H1 (cell line): ENCODE measurements around the gene C3. TPM values are rescaled to one million over a fixed set of nuclear protein-coding genes. Genes with fewer than 3 reads are reported as not detected.

Source experiments
- CTCF ChIA-PET: fragments of 300-600 bp; sonication (Branson Sonifier 250); formaldehyde crosslinking; loops from one replicate; lab custom pipeline; 2021; ENCODE audit not compliant: partially characterized antibody; lab: Charles Lee
- POLR2A ChIA-PET: fragments of 300-600 bp; sonication (Branson Sonifier 250); formaldehyde crosslinking; loops from one replicate; lab custom pipeline; 2021; ENCODE audit warnings: inconsistent platforms; ENCODE audit not compliant: partially characterized antibody; lab: Charles Lee
- DNase-seq, 2 experiments: peaks; one replicate each; pipeline versions ENCODE4 v3.0.0 to v3.0.0-alpha.2; 2010 to 2022; ENCODE audit warnings: low spot score in 2 of 2, low read depth in 1 of 2, mixed read lengths in 1 of 2
- FAIRE-seq: peaks from 2 replicates; lab custom pipeline; 2011; peaks lifted over from hg19 to GRCh38; lab: Jason Lieb, UNC
- H2AFZ ChIP-seq: 2 replicates; pipeline ENCODE4 v1.8.1; 2012; ENCODE audit warnings: low read length, inconsistent platforms
- H2AK5ac ChIP-seq: 2 replicates; pipeline ENCODE4 v1.6.1; 2013; ENCODE audit warnings: low read depth, low read length
- H2BK120ac ChIP-seq: replicated peaks from 2 replicates; pipeline ENCODE3; 2013; ENCODE audit warnings: low read depth, low read length, inconsistent platforms
- H2BK12ac ChIP-seq: 2 replicates; pipeline ENCODE4 v1.6.1; 2013; ENCODE audit warnings: low read depth, low read length
- H2BK15ac ChIP-seq: 2 replicates; pipeline ENCODE4 v1.6.1; 2013; ENCODE audit warnings: low read length
- H2BK20ac ChIP-seq: 2 replicates; pipeline ENCODE4 v1.6.1; 2013; ENCODE audit warnings: low read length
- H2BK5ac ChIP-seq: 2 replicates; pipeline ENCODE4 v1.6.1; 2013; ENCODE audit warnings: low read depth, low read length
- H3K14ac ChIP-seq: 2 replicates; pipeline ENCODE4 v1.6.1; 2013; ENCODE audit warnings: inconsistent platforms; ENCODE audit not compliant: insufficient read length
- H3K18ac ChIP-seq: 2 replicates; pipeline ENCODE4 v1.6.1; 2013; ENCODE audit warnings: low read length; ENCODE audit errors: extremely low read depth
- H3K23ac ChIP-seq: 2 replicates; pipeline ENCODE4 v1.6.1; 2013; ENCODE audit warnings: inconsistent platforms; ENCODE audit not compliant: insufficient read length
- H3K23me2 ChIP-seq: 2 replicates; pipeline ENCODE4 v1.6.1; 2013; ENCODE audit warnings: low read depth, low read length
- H3K27ac ChIP-seq: 2 replicates; pipeline ENCODE4 v1.6.1; 2011; ENCODE audit warnings: low read depth, low read length, inconsistent platforms
- H3K27me3 ChIP-seq, 4 experiments: replicated peaks in 1 of 4; 1 replicate in 1 of 4; 2 replicates in 3 of 4; pipeline versions ENCODE4 v1.6.1 to v1.8.1; 2011 to 2013; ENCODE audit warnings: low read length in 3 of 4, mild to moderate bottlenecking in 3 of 4, inconsistent platforms in 2 of 4, mixed read lengths in 2 of 4, moderate library complexity in 1 of 4; ENCODE audit not compliant: control insufficient read depth in 3 of 4, insufficient read depth in 3 of 4; ENCODE audit errors: extremely low read depth in 1 of 4
- H3K36me3 ChIP-seq, 4 experiments: 2 replicates each; pipeline versions ENCODE4 v1.6.1 to v1.8.1; 2011 to 2013; ENCODE audit warnings: mild to moderate bottlenecking in 4 of 4, low read length in 3 of 4, moderate library complexity in 2 of 4, control low read depth in 1 of 4, inconsistent platforms in 1 of 4; ENCODE audit not compliant: insufficient read depth in 4 of 4, control insufficient read depth in 2 of 4
- H3K4ac ChIP-seq: replicated peaks from 2 replicates; pipeline ENCODE3; 2013; ENCODE audit warnings: low read length, low read depth, mixed read lengths, inconsistent platforms; ENCODE audit not compliant: insufficient read length
- H3K4me1 ChIP-seq, 4 experiments: replicated peaks in 1 of 4; 1 replicate in 1 of 4; 2 replicates in 3 of 4; pipeline versions ENCODE4 v1.6.1 to v1.8.1; 2011 to 2013; ENCODE audit warnings: low read length in 3 of 4, inconsistent platforms in 2 of 4, mixed read lengths in 1 of 4; ENCODE audit not compliant: insufficient read depth in 4 of 4, control insufficient read depth in 3 of 4
- H3K4me2 ChIP-seq, 2 experiments: 2 replicates each; pipeline versions ENCODE4 v1.6.1 to v1.8.1; 2011 to 2013; ENCODE audit warnings: low read depth in 2 of 2, low read length in 2 of 2, control low read depth in 1 of 2, inconsistent platforms in 1 of 2, mild to moderate bottlenecking in 1 of 2; ENCODE audit not compliant: insufficient read depth in 1 of 2
- H3K4me3 ChIP-seq, 4 experiments: fragments of 200-600, 300-600 bp in 1 of 4; sonication (generic), shearing (Covaris generic), sonication (Bioruptor Twin) in 1 of 4; 2 replicates each; pipeline versions ENCODE4 v1.5.1 to v1.8.1; 2011 to 2016; ENCODE audit warnings: low read length in 4 of 4, low read depth in 3 of 4, control low read depth in 2 of 4, inconsistent platforms in 2 of 4, mild to moderate bottlenecking in 2 of 4, mixed read lengths in 1 of 4, moderate library complexity in 1 of 4; ENCODE audit not compliant: insufficient read depth in 2 of 4; ENCODE audit errors: extremely low read depth in 1 of 4
- H3K56ac ChIP-seq: replicated peaks from 2 replicates; pipeline ENCODE3; 2013; ENCODE audit warnings: low read depth, mild to moderate bottlenecking, mixed read lengths, low read length, inconsistent platforms; ENCODE audit not compliant: insufficient read length
- H3K79me1 ChIP-seq: 2 replicates; pipeline ENCODE4 v1.6.1; 2013; ENCODE audit warnings: low read depth, low read length, control low read depth
- H3K79me2 ChIP-seq, 2 experiments: 2 replicates each; pipeline versions ENCODE4 v1.6.1 to v1.8.1; 2012 to 2013; ENCODE audit warnings: low read length in 2 of 2, mild to moderate bottlenecking in 2 of 2, inconsistent platforms in 1 of 2; ENCODE audit not compliant: insufficient read depth in 2 of 2, control insufficient read depth in 1 of 2
- H3K9ac ChIP-seq, 4 experiments: replicated peaks in 1 of 4; 1 replicate in 1 of 4; 2 replicates in 3 of 4; pipeline versions ENCODE4 v1.6.1 to v1.8.1; 2011 to 2013; ENCODE audit warnings: low read depth in 3 of 4, low read length in 3 of 4, control low read depth in 2 of 4, mild to moderate bottlenecking in 2 of 4, moderate library complexity in 2 of 4, inconsistent platforms in 1 of 4; ENCODE audit errors: extremely low read depth in 1 of 4
- H3K9me3 ChIP-seq, 2 experiments: 2 replicates each; pipeline versions ENCODE4 v1.6.1 to v1.8.1; 2012 to 2013; ENCODE audit warnings: mild to moderate bottlenecking in 2 of 2, moderate library complexity in 2 of 2, control low read depth in 1 of 2, inconsistent platforms in 1 of 2, low read depth in 1 of 2, low read length in 1 of 2, mixed read lengths in 1 of 2; ENCODE audit not compliant: insufficient read depth in 2 of 2
- H4K20me1 ChIP-seq, 2 experiments: replicated peaks in 1 of 2; 2 replicates each; pipeline versions ENCODE3 to v1.8.1; 2011 to 2013; ENCODE audit warnings: inconsistent platforms in 2 of 2, low read length in 2 of 2, mild to moderate bottlenecking in 1 of 2; ENCODE audit not compliant: insufficient read depth in 2 of 2, control insufficient read depth in 1 of 2
- H4K5ac ChIP-seq: 2 replicates; pipeline ENCODE4 v1.6.1; 2013; ENCODE audit warnings: low read length, low read depth, mixed read lengths, inconsistent platforms; ENCODE audit not compliant: insufficient read length
- H4K8ac ChIP-seq: 2 replicates; pipeline ENCODE4 v1.8.0; 2013; ENCODE audit warnings: mild to moderate bottlenecking, moderate library complexity, low read length, inconsistent platforms; ENCODE audit not compliant: insufficient read depth; ENCODE audit errors: extremely low read depth
- H4K91ac ChIP-seq: replicated peaks from 2 replicates; pipeline ENCODE3; 2013; ENCODE audit warnings: low read length, mixed read lengths, inconsistent platforms; ENCODE audit not compliant: insufficient read length
- BRCA1 ChIP-seq: IDR thresholded peaks from 2 replicates; pipeline ENCODE4 v1.6.1; 2012; ENCODE audit warnings: low read depth, low read length, improper control_type of control experiment
- CHD2 ChIP-seq: IDR thresholded peaks from 2 replicates; pipeline ENCODE4 v1.6.1; 2012; ENCODE audit warnings: low read length, improper control_type of control experiment
- KDM5A ChIP-seq: fragments of 200-600 bp; IDR thresholded peaks from 2 replicates; pipeline ENCODE4 v1.7.1; 2012; ENCODE audit warnings: mild to moderate bottlenecking, low read length, inconsistent platforms, mixed read lengths
- PHF8 ChIP-seq: fragments of 200-600 bp; sonication (generic); conservative IDR thresholded peaks from 2 replicates; pipeline ENCODE4 v1.7.1; 2012; ENCODE audit warnings: low read depth, mild to moderate bottlenecking, inconsistent platforms, low read length, moderate library complexity
- SP1 ChIP-seq: IDR thresholded peaks from 2 replicates; pipeline ENCODE4 v1.6.1; 2011; ENCODE audit warnings: low read depth, low read length
- SP2 ChIP-seq: IDR thresholded peaks from 2 replicates; pipeline ENCODE4 v1.6.1; 2012; ENCODE audit warnings: mild to moderate bottlenecking, low read length, inconsistent platforms
- TBP ChIP-seq: IDR thresholded peaks from 2 replicates; pipeline ENCODE4 v1.6.1; 2011; ENCODE audit warnings: low read depth, low read length, improper control_type of control experiment
- WGBS, 2 experiments: shearing (Covaris generic) in 1 of 2; methylation state at CpG; one replicate each; pipeline versions ENCODE4 v1.1.6 to v1.1.7; 2013 to 2015; ENCODE audit warnings: low lambda C conversion rate in 2 of 2, mixed read lengths in 2 of 2, inconsistent platforms in 1 of 2, low coverage in 1 of 2, missing lambda C conversion rate in 1 of 2; ENCODE audit not compliant: insufficient replicate concordance in 2 of 2, insufficient coverage in 1 of 2, insufficient read length in 1 of 2; ENCODE audit errors: extremely low coverage in 1 of 2, missing lambda C conversion rate in 1 of 2; 5-methylcytosine and 5-hydroxymethylcytosine counted together
- polyA plus RNA-seq, 7 experiments: library from polyadenylated mRNA; depleted of rRNA in 3 of 7; stranded (reverse) in 5 of 7; unstranded in 2 of 7; fragments of >200 nt in 5 of 7; fragments of 200-250 nt in 2 of 7; gene quantifications; 1 replicate in 5 of 7; 2 replicates in 1 of 7; 4 replicates in 1 of 7; pipeline versions ENCODE4 v1.2.1 to v1.2.3, GENCODE V29; 2011 to 2013; ENCODE audit warnings: missing spikeins in 2 of 7, mixed read lengths in 2 of 7
- total RNA-seq: library from RNA; stranded (reverse); fragmentation: NEBNext Ultra II Directional; extraction: Animal tissue kit (Norgen Biotek cat#: 25700); gene quantifications from 2 replicates; pipeline ENCODE4 v1.2.1, GENCODE V29; 2021
- TF ChIP-seq, protein P1 (sequence below): IDR thresholded peaks from 2 replicates; pipeline ENCODE4 v1.6.1; 2012; ENCODE audit warnings: inconsistent platforms

Gene C3
- total and polyA plus RNA-seq, 2 of the 8 experiments (the other 6 are each of a cell fraction or from before 2014, with no cell fraction given): 6.4 to 12.8 TPM

DNA sequence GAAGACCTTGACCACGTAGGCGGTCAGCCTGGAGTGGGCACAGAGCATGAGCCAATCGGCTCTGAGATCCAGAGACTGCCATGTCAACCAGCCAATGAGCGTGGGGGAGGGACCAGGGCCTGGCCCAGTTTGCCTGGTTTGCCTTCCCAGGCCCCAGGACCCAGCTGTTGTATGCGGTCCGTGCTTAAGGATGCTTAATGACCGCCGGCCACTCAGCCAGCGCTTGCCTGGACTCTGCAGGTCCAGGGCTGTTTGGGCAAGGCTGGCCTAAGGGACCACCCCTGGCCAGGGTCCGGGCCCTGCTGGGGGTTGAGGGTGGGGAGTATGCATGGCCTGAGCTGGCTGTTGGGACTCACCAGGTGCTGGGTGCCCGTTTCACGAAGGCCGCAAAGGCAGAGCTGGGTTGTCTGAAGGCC lies 27.4 kb downstream of the C3 start:
- H3K23me2 ChIP-seq: no peaks in the 10 kb centered on the region
- H4K8ac ChIP-seq: no peak overlapping the region; the same call in 1 of the 2 replicates
- H3K79me2 ChIP-seq: no peaks in the 10 kb centered on the region
- H3K9me3 ChIP-seq: no peaks in the 10 kb centered on the region
- no peak overlapping the region for H2AFZ ChIP-seq
- no peak overlapping the region for H2BK12ac ChIP-seq
- no peak overlapping the region for H4K5ac ChIP-seq
- no peak for DNase-seq
- POLR2A ChIA-PET: no interaction called here
- H4K91ac ChIP-seq: no peak overlapping the region
- no peaks in the 10 kb centered on the region for H3K4me1 ChIP-seq
- H3K23ac ChIP-seq: no peak overlapping the region
- H3K18ac ChIP-seq: no peak overlapping the region
- H3K4me3 ChIP-seq: no peak overlapping the region
- H2BK15ac ChIP-seq: no peak overlapping the region
- H3K79me1 ChIP-seq: no peaks in the 10 kb centered on the region
- CTCF ChIA-PET: no interaction called here
- WGBS, 2 experiments: 80% methylated on average over 13 of the region's 13 CpGs; no CpG with 5 or more reads in 1 of the 2 experiments
- H2AK5ac ChIP-seq: no peak overlapping the region
- no peak overlapping the region for H3K9ac ChIP-seq
- H2BK20ac ChIP-seq: no peak overlapping the region
- no peak overlapping the region for H3K27ac ChIP-seq
- no peak overlapping the region for H3K56ac ChIP-seq
- H2BK120ac ChIP-seq: no peak overlapping the region
- no peak overlapping the region for H2BK5ac ChIP-seq
- TF ChIP-seq SP1: peak; percentile 81
- TF ChIP-seq, protein P1, sequence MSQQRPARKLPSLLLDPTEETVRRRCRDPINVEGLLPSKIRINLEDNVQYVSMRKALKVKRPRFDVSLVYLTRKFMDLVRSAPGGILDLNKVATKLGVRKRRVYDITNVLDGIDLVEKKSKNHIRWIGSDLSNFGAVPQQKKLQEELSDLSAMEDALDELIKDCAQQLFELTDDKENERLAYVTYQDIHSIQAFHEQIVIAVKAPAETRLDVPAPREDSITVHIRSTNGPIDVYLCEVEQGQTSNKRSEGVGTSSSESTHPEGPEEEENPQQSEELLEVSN: no peak
- no peak for TF ChIP-seq PHF8
- 0 out of 2 replicates have a peak, but pooled peaks have one; percentile 42 for TF ChIP-seq CHD2
- no peak for TF ChIP-seq BRCA1
- no peak for TF ChIP-seq KDM5A
- TF ChIP-seq TBP: no peak
- TF ChIP-seq SP2: peak; percentile 37; the same call in 1 of the 2 replicates
- TF ChIP-seq, all 59 proteins: peak for 3
- no peaks in the 10 kb centered on the region for H4K20me1 ChIP-seq
- no peak overlapping the region for H3K4ac ChIP-seq
- no peak overlapping the region for H3K14ac ChIP-seq
- H3K36me3 ChIP-seq: no peaks in the 10 kb centered on the region
- H3K4me2 ChIP-seq: no peak overlapping the region
- no peaks in the 10 kb centered on the region for H3K27me3 ChIP-seq
- no peak for FAIRE-seq
